GM23338 (cell line): ENCODE results near the gene PHF13. TPM values are rescaled to one million over a fixed set of nuclear protein-coding genes. Genes with fewer than 3 reads are reported as not detected.

Experiments used
- ATAC-seq: fragments of 200-7000 bp; cut with Tn5 transposase; 3 replicates; pipeline ENCODE4 v1.9.1; 2020
- DNase-seq: peaks from one replicate; pipeline ENCODE4 v3.0.0-alpha.2; 2015; ENCODE audit warnings: low spot score
- H2AFZ ChIP-seq: fragments of 200-600 bp; sonication (generic); 2 replicates; pipeline ENCODE4 v1.8.0; 2016; ENCODE audit warnings: antibody characterized with exemption, mild to moderate bottlenecking, moderate library complexity
- H3F3A ChIP-seq: fragments of 200-600 bp; sonication (generic); replicated peaks from 2 replicates; pipeline ENCODE4 v1.8.0; 2017; ENCODE audit warnings: antibody characterized with exemption, mixed run types, low read depth
- H3K27ac ChIP-seq: fragments of 200-600 bp; sonication (generic); 2 replicates; pipeline ENCODE4 v1.6.1; 2016; ENCODE audit warnings: low read depth
- H3K27me3 ChIP-seq: fragments of 200-600 bp; sonication (generic); 2 replicates; pipeline ENCODE4 v1.8.0; 2016; ENCODE audit warnings: mild to moderate bottlenecking, mixed run types, moderate library complexity; ENCODE audit not compliant: insufficient read depth
- H3K36me3 ChIP-seq: fragments of 200-600 bp; sonication (generic); 2 replicates; pipeline ENCODE4 v1.8.0; 2016; ENCODE audit warnings: mild to moderate bottlenecking; ENCODE audit not compliant: insufficient read depth
- H3K4me1 ChIP-seq: fragments of 200-600 bp; sonication (generic); 2 replicates; pipeline ENCODE4 v1.8.0; 2016; ENCODE audit warnings: mild to moderate bottlenecking, moderate library complexity; ENCODE audit not compliant: insufficient read depth
- H3K4me2 ChIP-seq: fragments of 200-600 bp; sonication (generic); 2 replicates; pipeline ENCODE4 v1.7.1; 2017; ENCODE audit warnings: mixed run types
- H3K4me3 ChIP-seq: fragments of 200-600 bp; sonication (generic); 2 replicates; pipeline ENCODE4 v1.6.1; 2016; ENCODE audit warnings: mixed run types
- H3K79me2 ChIP-seq: fragments of 200-600 bp; sonication (generic); replicated peaks from 2 replicates; pipeline ENCODE4 v1.8.0; 2017; ENCODE audit warnings: mild to moderate bottlenecking; ENCODE audit not compliant: insufficient read depth
- H3K9me2 ChIP-seq: fragments of 200-600 bp; sonication (generic); 2 replicates; pipeline ENCODE4 v1.8.0; 2017; ENCODE audit not compliant: insufficient read depth
- H4K20me1 ChIP-seq: fragments of 200-600 bp; sonication (generic); replicated peaks from 2 replicates; pipeline ENCODE4 v1.8.0; 2017; ENCODE audit warnings: mild to moderate bottlenecking; ENCODE audit not compliant: insufficient read depth
- H3K27ac Mint-ChIP-seq: 2 replicates; pipeline ENCODE4 v1.8.0; 2020; ENCODE audit warnings: inconsistent platforms, mild to moderate bottlenecking, moderate library complexity, mixed read lengths
- H3K27me3 Mint-ChIP-seq: 3 replicates; pipeline ENCODE4 v1.8.0; 2022; ENCODE audit warnings: low read depth, mild to moderate bottlenecking, moderate library complexity, mixed read lengths, inconsistent platforms; ENCODE audit not compliant: insufficient read depth, poor library complexity
- H3K36me3 Mint-ChIP-seq: 3 replicates; pipeline ENCODE4 v1.8.0; 2021; ENCODE audit warnings: low read depth, mild to moderate bottlenecking, inconsistent platforms, moderate library complexity, mixed read lengths
- H3K4me1 Mint-ChIP-seq: 3 replicates; pipeline ENCODE4 v1.8.0; 2020; ENCODE audit warnings: mild to moderate bottlenecking, inconsistent platforms, mixed read lengths
- H3K4me3 Mint-ChIP-seq: 3 replicates; pipeline ENCODE4 v1.8.0; 2021; ENCODE audit warnings: moderate library complexity, mild to moderate bottlenecking, inconsistent platforms, mixed read lengths
- H3K9me3 Mint-ChIP-seq: 3 replicates; pipeline ENCODE4 v1.8.0; 2020; ENCODE audit warnings: moderate library complexity, mild to moderate bottlenecking, inconsistent platforms, mixed read lengths
- CTCF ChIP-seq, 2 experiments: fragments of 200-600 bp in 1 of 2; sonication (generic) in 1 of 2; conservative IDR thresholded peaks; 2 replicates each; pipeline versions ENCODE4 v1.5.1 to v1.6.1; 2016 to 2017; ENCODE audit warnings: antibody characterized with exemption in 2 of 2, low read depth in 2 of 2, mild to moderate bottlenecking in 2 of 2, moderate library complexity in 1 of 2
- ETS1 ChIP-seq: IDR thresholded peaks from 2 replicates; pipeline ENCODE4 v1.6.1; 2016; ENCODE audit warnings: antibody characterized with exemption
- EZH2 ChIP-seq: fragments of 200-600 bp; sonication (generic); IDR thresholded peaks from one replicate; pipeline ENCODE4 v1.8.0; 2017; ENCODE audit warnings: antibody characterized with exemption, mild to moderate bottlenecking, low read depth; ENCODE audit not compliant: unreplicated experiment
- POLR2AphosphoS5 ChIP-seq: IDR thresholded peaks from 2 replicates; pipeline ENCODE4 v1.6.1; 2016; ENCODE audit warnings: antibody characterized with exemption, low read depth
- STAT1 ChIP-seq: IDR thresholded peaks from one replicate; pipeline ENCODE4 v1.6.1; 2016; ENCODE audit warnings: antibody characterized with exemption; ENCODE audit not compliant: unreplicated experiment
- polyA plus RNA-seq: library from polyadenylated mRNA; unstranded; fragments of >200 nt; fragmentation: Nextera tagmentation; extraction: Ambion mirVana; gene quantifications from 2 replicates; pipeline ENCODE4 v1.2.1, GENCODE V29; 2016
- total RNA-seq: library from RNA; depleted of rRNA; stranded (reverse); fragments of >200 nt; shearing (Covaris generic); gene quantifications from 2 replicates; pipeline ENCODE4 v1.2.3, GENCODE V29; 2014

Gene PHF13
- total and polyA plus RNA-seq, 2 experiments from 2014 or later = 12.1 to 33.2 TPM

- Histone ChIP-seq H3K27ac (no peak overlapping the region), H3K27me3 (peaks cover 5% of the 10 kb centered on the region; the same call in 1 of the 2 replicates), H3K79me2 (peaks cover 48% of the 10 kb centered on the region), H3K4me3 (peak overlapping the region; percentile 98), H2AFZ (no peak overlapping the region), H3K9me2 (no peaks in the 10 kb centered on the region), H3K4me1 (peaks cover 9% of the 10 kb centered on the region), H3F3A (peaks cover 10% of the 10 kb centered on the region; the same call in 1 of the 2 replicates), H4K20me1 (peaks cover 27% of the 10 kb centered on the region), H3K36me3 (no peaks in the 10 kb centered on the region; the same call in 1 of the 2 replicates), H3K4me2 (peak overlapping the region; percentile 81)
- H3K9me3 Mint-ChIP-seq = no peaks in the 10 kb centered on the region
- peaks cover 20% of the 10 kb centered on the region for H3K27me3 Mint-ChIP-seq
- H3K36me3 Mint-ChIP-seq = peaks cover 34% of the 10 kb centered on the region; the same call in 2 of the 3 replicates
- H3K27ac Mint-ChIP-seq = no peak overlapping the region
- DNase-seq (peak; percentile 55), ATAC-seq (peak; percentile 33)
- TF ChIP-seq CTCF (conservative IDR thresholded peaks at IDR 0.05; ENCODE audit: low read depth in 2 of 2) (0 out of 4 replicates have a peak, but pooled peaks of 1 of the 2 experiments have one; percentile 17), STAT1 (no peak), EZH2 (no peak), ETS1 (no peak)
- H3K4me3 Mint-ChIP-seq = peak overlapping the region; percentile 91
- peaks cover 20% of the 10 kb centered on the region for H3K4me1 Mint-ChIP-seq
Measured at GRCh38 chr1:6601923-6602668, 11.4 kb upstream of the PHF13 start.

DNA sequence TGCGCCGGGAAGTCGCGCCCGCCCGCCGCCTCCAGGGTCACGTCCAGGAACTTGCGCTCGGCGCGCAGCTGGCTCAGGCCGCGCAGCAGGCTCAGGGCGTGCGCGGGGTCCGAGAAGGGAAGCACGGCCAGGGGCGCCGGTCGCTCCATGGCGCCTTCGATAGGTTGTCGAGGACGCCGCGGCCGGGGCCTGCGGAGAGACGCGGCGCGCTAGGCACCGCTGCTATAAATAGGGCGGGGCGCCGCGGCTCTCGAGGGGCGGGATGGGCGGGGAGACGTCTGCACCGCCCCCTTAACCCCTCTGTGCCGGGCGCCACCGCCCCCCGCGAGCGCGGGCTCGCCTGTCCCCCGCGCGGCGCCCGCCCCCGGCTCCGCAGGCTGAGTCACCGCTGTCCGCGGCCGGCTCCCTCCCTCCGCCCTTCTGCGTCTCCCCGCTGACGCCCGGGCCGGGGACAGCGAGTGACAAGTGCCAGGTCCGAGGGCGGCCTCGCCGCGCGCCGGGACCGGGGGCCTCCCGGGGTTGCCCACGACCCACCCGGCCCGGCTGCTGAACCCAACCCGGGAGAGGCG lies 10.8 kb upstream of the PHF13 start, which contains the start of gene KLHL21:
KLHL21 (minus strand) TSS at position 201 of the 569 bp plus-strand sequence; CDS start at position 149, 52 bp downstream.
- peaks cover 22% of the 10 kb centered on the region for H4K20me1 ChIP-seq

More for the DNA sequence above, 10.8 kb upstream of the PHF13 start, which contains the start of gene KLHL21:
- Histone ChIP-seq H3K27ac (peak within 1 kb of the TSS; percentile 94), H2AFZ (peak within 1 kb of the TSS; percentile 1; the same call in 1 of the 2 replicates), H3K27me3 (peaks cover 5% of the 10 kb centered on the region; the same call in 1 of the 2 replicates), H3K79me2 (peaks cover 42% of the 10 kb centered on the region), H3K9me2 (no peaks in the 10 kb centered on the region), H3K4me2 (peak within 1 kb of the TSS; percentile 81), H3K36me3 (no peaks in the 10 kb centered on the region; the same call in 1 of the 2 replicates), H3K4me3 (peak within 1 kb of the TSS; percentile 98), H3K4me1 (peaks cover 9% of the 10 kb centered on the region), H3F3A (peaks cover 10% of the 10 kb centered on the region; the same call in 1 of the 2 replicates)
- peak within 1 kb of the TSS; percentile 97 for H3K27ac Mint-ChIP-seq
- peak; percentile 50 for ATAC-seq
- H3K36me3 Mint-ChIP-seq = peaks cover 28% of the 10 kb centered on the region; the same call in 2 of the 3 replicates
- TF ChIP-seq EZH2 (no peak), POLR2AphosphoS5 (peak; percentile 95)
- peaks cover 20% of the 10 kb centered on the region for H3K4me1 Mint-ChIP-seq
- peaks cover 20% of the 10 kb centered on the region for H3K27me3 Mint-ChIP-seq
- peak; percentile 86 for DNase-seq
- no peaks in the 10 kb centered on the region for H3K9me3 Mint-ChIP-seq
- peak within 1 kb of the TSS; percentile 91 for H3K4me3 Mint-ChIP-seq
